Fibroblast of the conjunctiva (primary cell): ENCODE data around the gene METTL22.

Experiments used
- DNase-seq: peaks from one replicate; pipeline ENCODE4 v3.0.0-alpha.2; 2010; ENCODE audit warnings: low read depth

METTL22 gene

DNA sequence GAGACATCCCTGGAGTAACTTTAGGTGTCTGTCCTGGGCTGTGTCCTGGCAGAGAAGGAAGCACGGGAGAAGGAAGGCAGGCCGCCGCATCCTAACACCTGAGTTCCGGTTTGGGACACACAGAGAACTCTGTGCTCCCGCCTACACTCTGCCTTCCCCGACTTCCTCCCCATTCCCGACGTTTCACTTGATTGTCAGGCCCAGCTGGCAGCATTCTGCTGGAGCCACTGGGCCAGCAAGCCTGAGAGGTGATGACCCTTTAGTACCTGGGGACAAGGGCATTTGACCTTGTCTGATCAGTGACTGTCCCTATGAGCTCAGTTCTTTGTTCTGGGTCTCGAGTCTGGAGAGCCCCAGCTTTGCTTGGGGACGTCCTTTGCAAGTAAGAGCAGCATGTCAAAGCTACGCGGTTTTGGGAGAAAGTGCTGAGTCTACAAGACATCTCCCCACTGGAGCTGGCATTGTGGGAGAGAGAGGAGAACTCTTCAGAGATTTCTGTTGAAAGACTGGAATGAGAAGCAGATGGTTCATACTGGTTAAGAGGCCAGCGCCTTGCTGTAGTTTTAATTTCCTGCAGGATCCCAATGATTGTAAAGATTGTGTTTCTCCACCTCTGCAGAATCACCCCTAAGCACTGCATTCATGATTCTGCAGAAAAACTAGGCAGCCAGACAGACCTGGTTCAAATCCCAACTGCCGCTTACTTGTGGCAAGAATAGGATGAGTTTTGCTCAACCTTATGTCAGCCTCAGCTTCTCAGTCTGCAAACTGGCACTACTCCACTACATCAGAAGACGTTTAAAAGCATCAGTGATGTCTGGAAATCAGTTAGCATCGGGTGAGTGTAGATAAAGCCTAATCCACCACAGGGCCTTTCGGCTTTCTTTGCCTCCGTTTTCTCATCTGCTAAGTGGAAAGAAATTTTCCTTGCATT is 73.6 kb downstream of the METTL22 start:
- DNase-seq: no peak

DNA sequence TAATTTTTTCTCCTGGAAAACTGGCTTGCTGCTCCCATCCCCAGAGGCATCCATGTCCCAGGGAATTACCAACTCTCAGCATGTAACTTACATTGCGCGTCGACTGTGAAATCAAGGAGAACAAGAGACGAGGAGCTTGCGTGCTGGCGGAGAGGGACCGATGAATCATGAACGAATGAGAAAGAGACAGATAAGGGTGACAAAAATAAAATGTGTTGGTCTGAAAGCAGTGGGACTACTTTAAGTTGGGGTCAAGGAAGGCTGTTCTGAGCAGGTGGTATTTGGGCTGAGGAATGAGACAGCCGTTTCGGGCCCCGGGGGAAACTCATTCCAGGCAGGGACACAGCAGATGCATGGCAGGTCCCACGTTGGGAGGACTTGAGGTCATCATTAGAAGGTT is 75.4 kb downstream of the METTL22 start:
- no peak for DNase-seq

DNA sequence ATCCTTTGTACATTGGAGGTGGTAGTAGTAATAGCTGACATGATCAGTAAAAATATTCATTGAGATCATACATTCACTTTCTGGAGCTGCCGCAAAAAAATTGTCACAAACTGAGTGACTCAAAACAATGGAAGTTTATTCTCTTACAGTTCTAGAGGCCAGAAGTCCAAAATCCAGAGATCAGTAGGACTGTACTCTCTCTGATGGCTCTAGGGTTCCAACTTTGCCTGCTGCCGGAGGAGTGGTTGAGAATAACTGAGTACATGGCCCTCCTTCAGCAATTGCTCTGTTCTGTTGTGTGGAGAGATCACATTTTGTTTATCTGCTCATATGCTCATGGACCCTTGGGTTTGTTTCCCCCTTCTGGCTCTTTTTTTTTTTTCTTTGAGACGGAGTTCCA is 76.5 kb downstream of the METTL22 start:
- DNase-seq: no peak
